EL (cell line): ENCODE results near the gene PAEP.
"Not testable (repeated sequence)": the region's sequence is repeated elsewhere in the genome, so short reads cannot be mapped to it uniquely, and the experiment has no call there.

Experiments
- DNase-seq: peaks from one replicate; pipeline ENCODE4 v3.0.0-alpha.2; 2016

The PAEP gene

DNA sequence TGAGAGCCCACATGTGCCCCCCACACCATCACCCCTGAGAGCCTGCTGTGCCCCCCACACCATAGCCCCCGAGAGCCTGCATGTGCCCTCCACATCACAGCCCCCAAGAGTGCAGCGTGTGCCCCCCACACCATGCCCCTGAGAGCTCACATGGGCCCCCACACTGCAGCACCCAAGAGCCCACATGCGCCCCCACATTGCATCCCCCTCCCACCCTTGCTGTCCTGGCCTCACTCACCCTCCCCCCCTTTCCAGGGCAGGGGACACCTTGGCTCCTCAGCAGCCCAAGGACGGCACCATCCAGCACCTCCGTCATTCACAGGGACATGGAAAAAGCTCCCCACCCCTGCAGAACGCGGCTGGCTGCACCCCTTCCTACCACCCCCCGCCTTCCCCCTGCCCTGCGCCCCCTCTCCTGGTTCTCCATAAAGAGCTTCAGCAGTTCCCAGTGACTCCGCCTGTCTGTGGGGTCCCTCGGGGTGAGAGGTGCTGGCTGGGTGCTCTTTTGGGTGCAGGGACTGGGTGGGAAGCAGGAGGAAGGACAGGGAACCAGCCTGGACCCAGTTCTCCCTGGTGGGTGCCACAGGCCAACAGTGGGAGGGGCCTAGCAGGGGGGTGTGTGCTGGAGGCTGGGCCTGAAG lies 35.3 kb upstream of the PAEP start:
- DNase-seq, result no peak

DNA sequence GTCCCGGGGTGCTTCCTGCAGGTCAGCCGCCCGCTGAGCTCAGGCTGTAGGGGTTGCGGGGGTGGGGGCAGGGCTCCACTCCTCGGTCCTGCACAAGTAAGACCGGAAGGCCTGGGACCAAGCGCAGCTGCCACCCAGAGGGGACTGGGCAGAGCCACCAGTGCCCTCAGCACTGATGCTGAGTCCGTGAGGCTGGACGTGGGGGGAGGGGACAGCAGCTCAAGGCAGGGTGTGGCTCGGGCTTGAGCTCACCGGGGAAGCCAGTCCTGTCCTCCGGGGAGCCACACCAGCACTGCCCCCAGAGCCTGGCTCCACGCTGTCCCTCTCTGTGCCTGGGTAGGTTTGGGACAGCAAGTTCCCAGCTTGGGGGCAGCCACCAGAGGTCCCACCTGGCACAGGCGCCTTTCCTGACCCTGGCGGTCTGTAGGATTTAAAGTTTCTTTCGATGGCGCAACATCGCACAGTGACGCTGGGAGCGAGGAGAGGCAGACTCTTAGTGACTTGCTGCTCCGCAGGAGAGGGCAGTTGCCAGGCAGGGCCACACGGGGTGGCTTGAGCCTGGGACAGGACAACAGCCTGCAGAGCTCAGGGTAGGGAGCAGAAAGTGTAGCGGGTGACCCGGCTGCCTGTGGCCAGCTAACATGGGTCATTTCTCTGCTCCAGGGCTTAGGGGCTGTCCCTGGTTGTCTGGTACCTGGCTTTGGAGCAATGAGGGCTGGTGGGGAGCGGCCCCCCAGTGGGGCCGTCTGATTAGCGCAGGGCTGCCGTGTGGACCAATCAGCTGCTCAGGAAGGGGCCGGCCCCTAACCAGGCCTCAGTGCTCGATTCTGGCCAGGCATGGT lies 34.6 kb upstream of the PAEP start:
- no peak for DNase-seq

DNA sequence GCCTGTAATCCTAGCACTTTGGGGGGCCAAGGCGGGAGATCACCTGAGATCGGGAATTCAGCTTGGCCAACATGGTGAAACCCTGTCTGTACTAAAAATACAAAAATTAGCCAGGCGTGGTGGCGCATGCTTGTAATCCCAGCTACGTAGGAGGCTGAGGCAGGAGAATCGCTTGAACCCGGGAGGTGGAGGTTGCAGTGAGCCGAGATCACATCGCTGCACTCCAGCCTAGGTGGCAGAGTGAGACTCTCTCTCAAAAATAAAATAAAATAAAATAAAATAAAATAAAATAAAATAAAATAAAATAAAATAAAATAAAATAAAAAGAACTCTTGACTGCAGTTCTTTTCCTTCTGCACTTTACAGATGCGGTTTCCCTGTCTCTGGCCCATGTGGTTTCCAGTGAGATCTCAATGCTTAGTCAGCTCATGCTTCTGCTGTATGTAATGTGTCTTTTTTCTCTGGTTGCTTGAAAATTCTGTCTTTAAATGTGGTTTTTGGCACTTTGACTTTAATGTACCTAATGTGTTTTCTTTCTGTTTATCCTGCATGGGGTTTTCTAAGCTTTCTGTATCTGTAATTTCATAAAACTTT lies 32.6 kb upstream of the PAEP start:
- not testable (repeated sequence) for DNase-seq

DNA sequence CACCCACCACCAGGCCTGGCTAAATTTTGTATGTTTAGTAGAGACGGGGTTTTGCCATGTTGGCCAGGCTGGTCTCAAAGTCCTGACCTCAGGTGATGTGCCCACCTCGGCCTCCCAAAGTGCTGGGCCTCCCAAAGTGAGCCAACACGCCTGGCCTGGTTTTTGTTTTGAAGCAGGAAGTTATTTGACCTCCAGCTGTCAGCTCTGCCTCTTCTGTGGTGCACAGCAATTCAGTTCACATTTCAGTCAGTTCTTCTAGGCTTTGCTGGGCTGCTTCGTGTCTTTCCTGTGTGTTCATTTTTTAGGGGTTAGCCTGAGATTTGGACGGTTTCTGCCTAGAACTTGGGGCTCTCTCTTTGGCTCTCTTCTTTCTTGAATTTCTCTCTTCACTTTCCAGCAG lies 31.4 kb upstream of the PAEP start:
- DNase-seq, result no peak

DNA sequence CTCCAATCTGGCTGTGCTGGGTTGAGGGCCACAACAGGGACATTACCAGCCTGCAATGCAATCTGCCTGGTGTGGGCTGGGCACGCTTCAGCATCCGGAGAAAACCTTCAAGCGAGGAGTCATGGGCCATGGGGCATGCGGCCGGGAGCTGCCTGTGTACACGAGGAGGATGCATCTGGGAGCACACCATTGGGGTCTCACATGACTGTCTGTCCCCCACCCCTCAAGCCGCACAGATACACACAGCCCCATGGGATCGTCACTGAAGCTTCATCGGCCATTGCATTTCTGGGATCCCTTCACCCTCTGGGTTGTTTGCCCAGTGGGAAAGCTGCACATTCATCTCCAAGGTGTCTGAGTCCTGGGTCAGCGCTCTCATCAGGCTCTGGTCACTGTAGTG lies 30.5 kb upstream of the PAEP start:
- DNase-seq, result no peak

DNA sequence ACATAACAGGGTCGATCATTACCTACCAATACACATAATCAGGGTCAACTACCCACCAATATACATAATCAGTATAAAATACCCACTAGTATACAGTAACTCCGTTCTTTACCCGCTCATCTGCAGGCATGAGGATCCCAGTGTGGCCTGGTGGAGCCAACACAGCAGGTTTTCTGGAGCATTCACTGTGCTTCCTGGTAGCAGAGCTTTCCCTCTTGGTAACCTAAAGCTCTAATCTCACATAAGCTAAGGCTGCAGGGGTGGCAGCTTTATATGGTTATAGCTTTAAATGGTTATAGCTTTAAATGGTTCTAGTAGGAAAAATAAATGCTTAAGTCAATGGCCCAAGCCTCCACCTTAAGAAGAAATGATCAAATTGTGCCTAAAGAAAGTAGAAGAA lies 28.4 kb upstream of the PAEP start:
- no peak for DNase-seq

DNA sequence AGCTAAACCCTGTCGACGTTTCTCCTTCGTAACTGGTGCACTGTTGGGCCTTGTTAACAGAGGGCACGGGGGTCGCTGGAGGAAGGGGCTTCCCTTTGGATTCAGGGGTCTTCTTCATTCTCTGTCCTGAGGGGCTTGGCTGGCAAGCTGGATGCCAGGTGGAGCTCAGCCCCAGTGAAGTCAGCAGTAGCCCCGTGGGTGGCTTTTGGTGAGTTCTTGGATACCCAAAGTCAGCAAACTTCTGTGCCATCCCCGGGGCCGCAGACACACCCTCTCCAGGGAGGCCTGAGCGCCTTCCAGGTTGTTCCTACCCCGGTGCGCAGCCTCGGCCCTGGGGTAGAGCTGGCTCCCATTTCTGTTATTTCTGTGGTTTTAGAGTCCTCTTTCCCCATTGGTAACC lies 27.9 kb upstream of the PAEP start:
- DNase-seq, result no peak

DNA sequence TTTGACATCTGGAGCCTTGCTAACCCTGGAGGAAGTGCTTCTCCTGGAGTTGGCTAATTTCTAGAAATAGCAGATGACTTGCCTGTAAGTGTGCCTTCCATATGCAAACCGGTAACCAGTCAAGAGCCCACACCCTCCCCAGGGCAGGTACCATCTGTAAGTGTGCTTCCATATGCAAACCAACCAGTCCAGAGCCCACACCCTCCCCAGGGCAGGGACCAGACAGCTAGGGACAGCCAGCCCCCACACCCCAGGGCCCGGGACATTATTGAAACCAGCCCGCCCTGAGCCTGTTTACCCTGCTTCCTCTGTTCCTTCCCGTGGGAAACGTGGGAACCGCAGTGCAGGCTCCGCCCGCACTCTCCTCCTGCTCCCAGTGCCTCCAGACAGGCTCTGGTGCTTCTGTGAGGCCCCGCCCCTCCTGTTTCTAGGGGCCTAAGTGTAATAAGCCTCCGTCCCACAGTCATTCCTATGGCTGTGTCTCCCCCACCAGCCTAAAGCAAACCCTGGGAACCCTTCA lies 27.3 kb upstream of the PAEP start:
- not testable (repeated sequence) for DNase-seq

DNA sequence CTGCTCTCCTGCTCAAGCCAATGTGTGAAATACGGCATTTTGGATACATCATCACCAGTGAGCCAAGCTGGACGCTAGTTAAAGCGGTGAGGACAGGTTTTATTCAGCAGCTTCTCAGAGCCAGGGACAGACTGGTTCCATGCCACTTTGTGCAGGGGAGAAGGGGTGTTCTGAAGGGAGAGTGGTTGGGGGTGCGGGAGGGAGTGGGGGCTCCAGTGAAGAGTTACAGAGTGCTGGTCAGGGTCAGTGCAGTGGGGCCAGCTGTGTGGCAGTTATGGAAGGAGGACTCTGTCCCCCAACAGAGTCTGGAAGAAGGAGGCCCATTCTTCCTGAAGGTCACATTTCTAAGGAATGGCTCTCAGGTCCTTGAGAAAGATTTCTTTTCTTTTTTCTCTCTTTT lies 26.7 kb upstream of the PAEP start:
- DNase-seq, result not testable (repeated sequence)

DNA sequence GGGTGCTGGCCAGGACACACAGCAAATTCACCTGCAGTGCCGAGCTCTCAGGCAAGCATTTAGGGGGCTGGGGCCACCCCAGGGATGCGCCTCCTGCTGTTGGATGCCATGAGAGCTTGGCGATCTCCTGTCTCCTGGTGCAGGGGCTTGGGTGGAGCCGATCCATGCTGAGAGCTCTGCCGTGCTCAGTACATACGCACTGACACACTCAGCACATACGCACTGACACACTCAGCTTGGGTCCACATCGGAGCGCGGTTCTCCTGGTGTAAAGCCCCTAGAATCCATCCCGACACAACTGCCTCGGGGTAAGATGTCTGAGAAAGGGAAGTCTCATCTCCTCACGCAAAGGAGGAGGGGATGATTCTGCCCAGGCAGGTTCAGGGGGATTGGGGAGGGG lies 25.9 kb upstream of the PAEP start:
- DNase-seq, result not testable (repeated sequence)

DNA sequence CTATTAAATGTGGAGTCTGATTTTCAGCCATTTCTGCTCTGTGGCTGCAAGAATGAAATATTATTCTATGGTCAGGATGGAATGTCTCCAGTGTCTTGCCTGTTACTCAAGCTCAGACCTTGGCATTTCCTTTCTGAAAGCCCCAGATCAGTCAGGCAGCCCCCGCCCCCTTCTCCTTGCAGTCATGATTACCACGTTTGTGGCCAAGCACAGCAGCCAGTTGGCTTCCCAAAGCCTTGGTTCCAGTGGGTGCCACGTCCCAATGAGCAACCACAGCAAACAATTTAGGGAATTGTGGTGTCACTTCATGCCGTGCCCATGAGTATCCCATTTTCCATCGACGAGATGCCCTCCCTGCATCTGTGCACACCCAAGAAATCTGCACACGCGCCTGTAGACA lies 25.3 kb upstream of the PAEP start:
- DNase-seq, result peak; percentile 25

DNA sequence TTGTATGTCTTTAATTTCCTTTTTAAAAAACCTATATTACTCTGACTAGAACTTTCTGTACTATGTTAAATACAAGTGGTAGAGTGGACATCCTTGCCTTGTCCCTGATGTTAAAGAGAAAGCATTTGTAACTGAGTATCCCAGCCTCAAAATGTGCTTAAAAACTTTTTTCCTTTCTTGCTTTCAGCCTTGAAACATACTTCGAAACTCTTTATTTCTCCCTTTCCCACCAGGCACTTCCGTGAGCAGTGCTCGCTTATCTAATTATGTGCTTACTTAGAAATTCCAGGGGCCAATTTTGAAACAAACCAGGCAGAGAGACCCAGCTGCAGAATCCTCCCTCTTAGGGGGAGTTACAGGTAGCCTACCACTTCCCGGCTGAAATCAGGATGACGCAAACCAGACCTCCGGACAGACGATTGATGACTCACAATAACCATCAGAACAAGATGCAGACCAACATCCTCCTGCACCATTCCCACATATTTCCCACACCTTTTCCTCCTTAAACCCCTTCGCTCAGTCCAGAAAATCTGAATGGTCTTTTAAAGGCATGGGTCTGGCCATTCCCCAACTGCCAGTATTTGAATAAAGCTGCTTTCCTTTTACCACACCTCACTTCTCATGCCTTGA lies 18.2 kb upstream of the PAEP start:
- peak; percentile 22 for DNase-seq

DNA sequence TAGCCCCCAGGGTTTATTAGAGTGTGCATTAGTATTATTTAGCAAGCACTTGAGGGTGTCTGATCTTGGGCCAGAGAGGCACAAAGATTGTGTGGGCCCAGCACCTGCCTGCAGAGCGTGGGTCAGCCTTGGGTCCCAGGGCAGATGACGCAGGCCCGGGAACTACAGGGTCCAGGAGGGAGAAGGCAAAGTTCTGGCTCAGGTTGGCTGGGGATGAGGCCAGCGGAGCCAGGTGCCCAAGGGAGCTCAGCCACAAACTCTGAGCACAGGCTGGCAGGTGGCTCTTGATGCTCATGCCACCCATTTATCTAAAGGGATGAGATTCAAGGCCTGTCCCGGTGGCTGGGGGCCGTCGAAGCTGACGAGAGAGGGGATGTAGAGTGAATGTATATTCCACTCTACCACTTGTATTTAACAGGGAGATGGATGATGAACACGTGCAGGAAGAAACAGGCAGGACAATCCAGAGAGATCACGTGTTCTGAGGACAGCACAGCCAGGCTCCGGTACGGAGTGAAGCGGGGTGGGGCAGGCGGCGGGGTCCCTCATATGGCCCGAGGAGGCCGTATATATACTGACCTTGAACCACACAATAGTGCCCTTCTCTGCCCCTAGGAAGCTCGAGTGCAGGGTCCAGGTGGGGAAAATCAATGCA lies 16.4 kb upstream of the PAEP start:
- DNase-seq, result no peak

DNA sequence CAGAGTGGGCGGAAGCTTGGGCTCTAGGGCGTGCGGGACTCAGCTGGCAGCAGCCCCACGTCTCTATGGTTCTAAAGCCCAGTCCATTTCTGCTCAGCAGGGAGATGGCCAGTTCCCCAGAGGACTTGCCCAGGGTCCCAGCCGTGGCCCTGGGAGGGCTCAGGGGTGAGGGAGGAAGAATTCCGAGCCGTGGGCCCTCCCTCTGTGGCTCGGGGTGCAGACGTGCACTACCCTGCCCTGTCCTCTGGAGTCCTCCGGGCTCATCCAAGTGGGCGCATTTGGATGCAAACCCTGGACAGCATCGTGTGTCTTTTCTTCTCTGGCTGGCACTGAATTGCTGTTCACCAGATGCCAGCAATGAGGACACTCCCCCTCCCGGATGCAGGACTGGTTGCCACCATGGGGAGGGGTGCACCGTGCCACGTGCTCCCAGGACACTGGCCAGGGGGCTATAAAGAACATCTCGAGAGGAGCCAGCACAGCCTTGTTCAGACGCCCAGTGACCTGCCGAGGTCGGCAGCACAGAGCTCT lies 15.8 kb upstream of the PAEP start, which contains the start of gene OBP2A:
TSS of gene OBP2A (plus strand) at position 481 of the 531 bp plus-strand sequence. CDS start 55 bp downstream, outside the sequence.
- DNase-seq, result not testable (repeated sequence)

DNA sequence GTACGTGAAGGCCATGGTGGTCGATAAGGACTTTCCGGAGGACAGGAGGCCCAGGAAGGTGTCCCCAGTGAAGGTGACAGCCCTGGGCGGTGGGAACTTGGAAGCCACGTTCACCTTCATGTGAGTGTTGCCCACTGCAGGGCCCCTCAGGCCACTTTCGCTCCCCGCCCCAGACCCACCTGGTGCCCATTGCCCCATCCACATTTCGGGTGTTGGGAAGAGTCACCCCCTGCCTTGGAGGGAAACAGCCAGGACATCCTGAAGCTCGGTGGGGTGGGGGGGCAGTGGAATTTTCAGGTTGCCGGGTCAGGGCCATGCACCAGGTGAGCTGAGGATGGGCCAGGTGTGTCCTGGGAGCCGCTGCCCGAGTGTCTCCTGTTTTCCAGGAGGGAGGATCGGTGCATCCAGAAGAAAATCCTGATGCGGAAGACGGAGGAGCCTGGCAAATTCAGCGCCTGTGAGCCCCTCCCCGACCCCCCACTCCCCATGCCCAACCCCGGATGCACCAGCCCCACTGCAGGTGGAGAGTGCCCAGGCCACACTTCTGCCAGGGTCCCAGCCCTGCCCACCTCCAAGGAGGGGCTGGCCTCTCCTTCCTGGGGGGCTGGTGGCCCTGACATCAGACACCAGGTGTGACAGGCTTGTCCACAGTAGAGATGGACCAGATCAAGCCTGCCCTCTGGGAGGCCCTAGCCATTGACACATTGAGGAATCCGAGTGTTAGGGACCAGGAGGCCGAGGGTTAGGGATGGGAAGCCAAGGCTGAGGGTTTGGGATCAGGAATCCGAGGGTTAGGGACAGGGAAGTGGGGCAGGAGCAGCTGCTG lies 14.6 kb upstream of the PAEP start:
- not testable (repeated sequence) for DNase-seq

DNA sequence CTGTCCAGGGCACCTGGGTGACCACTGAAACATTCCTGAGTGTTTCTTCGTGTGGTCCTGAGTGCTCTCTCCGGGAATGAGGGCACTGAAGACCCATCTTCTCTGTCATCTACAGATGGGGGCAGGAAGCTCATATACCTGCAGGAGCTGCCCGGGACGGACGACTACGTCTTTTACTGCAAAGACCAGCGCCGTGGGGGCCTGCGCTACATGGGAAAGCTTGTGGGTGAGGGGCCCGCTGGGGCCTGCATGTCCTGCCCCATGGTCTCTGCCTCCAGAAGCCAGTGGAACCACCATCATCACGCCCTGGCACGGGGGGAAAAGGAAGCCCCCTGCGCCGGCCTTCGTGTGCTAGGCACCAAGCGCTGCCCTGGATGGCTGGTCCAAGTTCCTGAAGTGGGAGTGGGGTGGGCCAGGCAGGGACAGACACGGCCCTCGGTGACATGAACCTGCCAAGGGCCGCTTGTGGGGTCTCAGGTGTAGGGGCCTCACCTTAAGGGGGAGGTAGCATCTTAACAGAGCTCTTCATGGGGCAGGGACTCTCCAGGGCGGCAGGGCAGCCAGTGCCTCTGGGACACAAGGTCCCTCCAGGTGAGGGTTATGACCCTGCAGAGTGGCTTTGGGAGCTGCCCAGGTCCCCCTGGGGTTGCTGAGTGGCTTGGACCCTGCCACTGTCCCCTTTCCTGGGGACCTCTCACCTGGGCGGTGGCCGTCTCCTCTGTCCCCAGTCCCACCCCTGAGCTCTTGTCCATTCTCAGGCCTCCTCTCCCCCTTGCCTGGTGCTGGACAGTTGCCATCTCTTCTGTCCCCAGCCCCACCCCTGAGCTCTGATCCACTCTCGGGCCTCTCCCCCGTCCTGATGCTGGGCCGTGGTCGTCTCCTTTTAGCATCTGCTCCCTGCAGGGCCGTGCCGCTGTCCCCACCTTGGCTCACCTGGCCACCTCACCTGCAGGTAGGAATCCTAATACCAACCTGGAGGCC lies 13.5 kb upstream of the PAEP start:
- DNase-seq, result no peak

DNA sequence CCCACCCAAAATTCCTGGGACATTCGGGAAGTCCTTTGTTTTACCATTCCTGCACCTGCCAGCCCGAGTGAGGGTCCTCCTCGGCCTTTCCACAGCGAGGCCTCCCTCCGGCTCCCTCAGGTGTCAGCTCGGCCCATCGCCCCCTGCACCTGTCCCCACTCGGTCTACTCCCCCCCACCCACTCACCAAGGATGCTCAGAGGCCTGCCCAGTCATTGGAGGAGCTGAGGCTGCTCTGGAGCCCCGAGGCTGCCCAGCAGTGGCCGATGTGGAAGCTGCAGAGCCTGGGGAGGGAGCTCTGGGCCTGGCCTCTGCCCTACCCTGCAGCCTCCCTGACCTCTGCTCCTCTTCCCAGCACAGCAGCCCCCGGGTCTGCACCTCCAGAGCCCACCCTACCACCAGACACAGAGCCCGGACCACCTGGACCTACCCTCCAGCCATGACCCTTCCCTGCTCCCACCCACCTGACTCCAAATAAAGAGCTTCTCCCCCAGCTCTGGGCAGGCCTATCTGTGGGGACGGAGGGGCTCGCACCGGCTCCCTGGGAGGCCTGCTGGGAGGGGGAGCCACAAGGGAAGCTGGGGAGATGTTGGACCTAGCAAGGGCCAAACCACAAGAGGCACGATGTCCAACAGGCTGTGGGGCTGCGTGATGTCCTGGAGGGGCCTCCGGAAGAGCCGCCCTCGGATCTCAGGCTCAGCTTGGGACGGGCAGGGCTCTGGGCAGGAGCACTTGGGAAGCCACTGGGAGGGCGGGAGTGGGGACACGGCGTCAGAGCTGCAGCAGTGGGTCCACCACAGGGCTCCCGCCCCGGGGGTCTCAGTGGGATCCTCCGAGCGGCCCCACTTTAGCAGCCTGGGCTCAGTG lies 11.8 kb upstream of the PAEP start:
- DNase-seq, result not testable (repeated sequence)

DNA sequence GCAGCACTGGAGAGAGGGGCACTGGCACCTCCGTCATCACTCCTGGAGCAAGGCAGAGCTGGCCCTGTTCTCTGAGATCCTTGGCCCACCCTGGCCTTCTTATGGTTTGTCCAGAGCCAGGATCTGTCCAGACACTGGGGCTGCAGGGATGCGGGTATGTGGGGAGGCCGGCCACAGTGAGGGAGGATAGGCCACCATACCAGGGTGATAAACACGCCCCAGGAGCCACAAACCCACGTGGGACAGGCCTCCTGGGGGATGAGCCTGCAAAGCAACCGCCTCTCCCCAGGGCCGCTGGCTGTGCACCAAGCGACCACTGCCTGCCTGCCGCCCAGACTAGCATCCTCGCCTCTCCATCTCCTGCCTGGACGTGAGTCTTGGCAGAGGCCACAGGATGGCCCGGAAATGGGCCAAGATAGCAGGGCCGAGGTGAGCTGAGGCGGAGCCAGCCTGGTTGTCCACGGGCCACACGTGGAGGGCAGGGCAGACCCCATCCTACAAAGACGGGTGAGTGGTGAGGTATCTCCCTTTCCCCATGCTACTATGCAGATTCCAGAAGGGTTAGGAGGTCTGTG lies 11.1 kb upstream of the PAEP start:
- DNase-seq, result no peak

DNA sequence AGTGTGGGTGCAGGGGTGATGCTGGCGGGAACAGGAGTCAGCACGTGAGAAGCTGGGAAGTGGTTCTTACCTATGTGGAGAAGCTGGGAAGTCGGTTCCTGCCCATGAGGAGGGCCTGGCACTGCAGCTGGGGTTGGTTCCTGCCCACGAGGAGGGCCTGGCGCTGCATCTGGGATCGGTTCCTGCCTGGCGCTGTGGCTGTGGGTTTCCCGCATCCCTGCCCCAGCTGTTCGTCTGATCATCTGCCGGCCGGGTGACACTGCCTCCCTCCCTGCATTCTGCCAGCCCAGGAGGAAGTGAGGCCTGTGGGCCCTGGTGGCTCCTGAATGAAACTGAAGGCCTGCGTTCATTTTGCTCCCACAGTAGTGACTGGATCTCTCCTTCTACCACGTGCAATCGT lies 10.5 kb upstream of the PAEP start:
- no peak for DNase-seq
